Stomach (tissue), 4 donors: ENCODE data around the gene RPTN.
A peak's percentile ranks its signal among the peaks of the same experiment; 100 is the strongest.

Experiments used
- EP300 ChIP-seq: sonication (generic); formaldehyde crosslinking; IDR thresholded peaks from one replicate; pipeline ENCODE4 v1.6.1; 2017; ENCODE audit warnings: antibody characterized with exemption
- POLR2A ChIP-seq, 4 donors: fragments of 450-650 bp; IDR thresholded peaks; one replicate each; pipeline ENCODE4 v1.6.1; 2016; ENCODE audit warnings: antibody characterized with exemption in 4 of 4, control low read depth in 2 of 4, mild to moderate bottlenecking in 1 of 4, moderate library complexity in 1 of 4
- TF ChIP-seq, protein P1 (sequence below), 7 experiments: fragments of 450-650 bp in 4 of 7; fragments of 200-600 bp in 3 of 7; sonication (generic) in 3 of 7; IDR thresholded peaks; one replicate each; pipeline ENCODE4 v1.5.1; 2016 to 2019; ENCODE audit warnings: antibody characterized with exemption in 7 of 7, control low read depth in 2 of 7, mild to moderate bottlenecking in 1 of 7

- TF ChIP-seq, protein P1, sequence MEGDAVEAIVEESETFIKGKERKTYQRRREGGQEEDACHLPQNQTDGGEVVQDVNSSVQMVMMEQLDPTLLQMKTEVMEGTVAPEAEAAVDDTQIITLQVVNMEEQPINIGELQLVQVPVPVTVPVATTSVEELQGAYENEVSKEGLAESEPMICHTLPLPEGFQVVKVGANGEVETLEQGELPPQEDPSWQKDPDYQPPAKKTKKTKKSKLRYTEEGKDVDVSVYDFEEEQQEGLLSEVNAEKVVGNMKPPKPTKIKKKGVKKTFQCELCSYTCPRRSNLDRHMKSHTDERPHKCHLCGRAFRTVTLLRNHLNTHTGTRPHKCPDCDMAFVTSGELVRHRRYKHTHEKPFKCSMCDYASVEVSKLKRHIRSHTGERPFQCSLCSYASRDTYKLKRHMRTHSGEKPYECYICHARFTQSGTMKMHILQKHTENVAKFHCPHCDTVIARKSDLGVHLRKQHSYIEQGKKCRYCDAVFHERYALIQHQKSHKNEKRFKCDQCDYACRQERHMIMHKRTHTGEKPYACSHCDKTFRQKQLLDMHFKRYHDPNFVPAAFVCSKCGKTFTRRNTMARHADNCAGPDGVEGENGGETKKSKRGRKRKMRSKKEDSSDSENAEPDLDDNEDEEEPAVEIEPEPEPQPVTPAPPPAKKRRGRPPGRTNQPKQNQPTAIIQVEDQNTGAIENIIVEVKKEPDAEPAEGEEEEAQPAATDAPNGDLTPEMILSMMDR (IDR thresholded peaks at IDR 0.05) = peak in 1 of 7 experiments; percentile 20
- TF ChIP-seq EP300 (no peak), POLR2A (IDR thresholded peaks at IDR 0.05) (no peak)
Measured at GRCh38 chr1:152182431-152182830, 23.4 kb upstream of the RPTN start.
